SIG-M5 (cell line): ENCODE measurements around the gene SLC39A11.
"Not testable (repeated sequence)": the region's sequence is repeated elsewhere in the genome, so short reads cannot be mapped to it uniquely, and the experiment has no call there.

Source experiments
- DNase-seq: peaks from one replicate; lab custom pipeline; 2025; lab: John Stamatoyannopoulos, UW

The SLC39A11 gene

DNA sequence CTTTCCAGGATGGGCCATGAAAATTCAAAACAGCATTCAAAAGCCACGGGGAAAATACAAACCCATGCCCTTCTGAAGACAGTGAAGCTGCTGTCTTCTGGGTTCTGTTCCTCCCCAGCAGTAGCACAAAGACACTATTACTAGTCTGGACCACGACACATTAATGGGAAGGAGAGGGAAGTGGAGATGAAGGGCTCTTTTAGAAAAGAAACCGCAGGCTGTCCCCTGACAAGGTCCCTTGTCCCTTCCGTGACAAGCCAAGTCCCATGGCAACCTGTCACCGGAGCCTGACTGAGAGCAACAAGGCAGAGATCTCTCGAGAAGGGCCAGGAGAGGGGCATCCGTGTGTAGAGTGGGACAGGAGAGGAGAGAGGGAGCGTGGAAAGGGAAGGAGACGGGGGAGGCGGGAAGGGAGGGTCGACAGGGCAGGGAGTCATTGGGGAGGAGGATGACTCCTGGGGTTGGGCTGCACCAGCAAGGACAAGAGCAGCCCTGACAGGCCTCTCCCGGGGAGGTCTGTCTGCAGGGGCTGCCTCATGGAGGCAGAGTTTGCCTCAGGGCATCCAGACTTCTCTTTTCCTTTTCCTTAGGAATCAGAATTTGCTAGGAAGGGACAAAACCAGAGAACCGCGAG lies 436.2 kb downstream of the SLC39A11 start:
- DNase-seq, result no peak

DNA sequence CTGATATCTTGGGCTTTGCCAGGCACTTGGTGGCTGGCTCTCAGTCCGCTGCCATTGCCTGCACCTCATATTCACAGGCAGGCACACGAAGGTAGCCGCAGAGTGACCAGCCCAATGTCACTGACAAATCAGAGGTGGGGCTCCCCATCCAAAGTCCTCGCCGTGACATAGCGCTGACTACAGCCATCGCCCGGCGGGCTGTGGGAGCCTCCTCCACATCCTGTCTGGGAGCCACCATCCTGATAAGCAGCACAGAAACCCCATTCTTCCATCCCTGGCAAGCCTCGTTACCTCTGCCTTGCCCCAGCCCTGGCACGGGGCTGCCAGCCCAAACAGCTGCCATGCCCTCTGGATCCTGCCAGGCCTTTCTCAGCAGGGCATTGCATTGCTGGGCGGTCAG lies 437.8 kb downstream of the SLC39A11 start:
- DNase-seq, result no peak

DNA sequence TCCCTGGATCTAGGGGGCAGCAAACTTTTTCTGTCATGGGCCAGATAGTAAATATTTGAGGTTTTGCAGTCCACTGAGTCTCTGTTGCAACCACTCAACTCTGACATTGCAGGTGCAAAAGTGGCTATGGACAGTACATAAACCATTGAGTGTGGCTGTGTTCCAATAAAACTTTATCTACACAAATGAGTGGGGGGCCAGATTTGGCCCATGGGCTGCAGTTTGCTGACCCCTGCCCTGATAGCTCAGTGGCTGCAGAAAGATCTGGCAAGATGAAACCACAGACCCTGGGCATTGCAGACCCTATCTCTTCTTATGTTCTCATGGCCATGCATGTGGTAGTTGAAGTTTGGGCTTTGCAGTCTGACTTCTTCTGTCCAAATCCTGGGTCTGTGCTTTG lies 440.5 kb downstream of the SLC39A11 start:
- DNase-seq, result no peak

DNA sequence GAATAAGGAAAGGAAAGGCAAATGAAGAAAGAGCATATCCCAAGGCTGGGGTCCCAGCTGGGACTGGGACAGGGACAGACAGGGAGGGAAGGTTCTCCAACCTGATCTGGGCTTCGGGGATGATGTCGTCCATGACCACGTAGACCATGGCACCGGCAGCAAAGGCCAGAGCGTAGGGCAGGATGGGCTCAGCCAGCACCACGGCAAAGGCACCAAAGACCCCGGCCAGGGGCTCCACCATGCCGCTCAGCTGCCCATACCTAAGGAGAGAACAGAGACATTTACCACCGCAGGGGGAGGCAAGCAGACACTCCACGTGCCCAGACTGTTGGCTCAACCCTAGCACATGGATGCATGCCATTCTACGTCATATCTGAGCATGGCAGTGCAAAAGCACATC lies 443.8 kb downstream of the SLC39A11 start:
- DNase-seq, result no peak

- no peak for DNase-seq
Measured at GRCh38 chr17:72646176-72646575, 446.3 kb downstream of the SLC39A11 start.

GRCh38 chr17:72644492-72644891 lies 448.0 kb downstream of the SLC39A11 start:
- no peak for DNase-seq

DNA sequence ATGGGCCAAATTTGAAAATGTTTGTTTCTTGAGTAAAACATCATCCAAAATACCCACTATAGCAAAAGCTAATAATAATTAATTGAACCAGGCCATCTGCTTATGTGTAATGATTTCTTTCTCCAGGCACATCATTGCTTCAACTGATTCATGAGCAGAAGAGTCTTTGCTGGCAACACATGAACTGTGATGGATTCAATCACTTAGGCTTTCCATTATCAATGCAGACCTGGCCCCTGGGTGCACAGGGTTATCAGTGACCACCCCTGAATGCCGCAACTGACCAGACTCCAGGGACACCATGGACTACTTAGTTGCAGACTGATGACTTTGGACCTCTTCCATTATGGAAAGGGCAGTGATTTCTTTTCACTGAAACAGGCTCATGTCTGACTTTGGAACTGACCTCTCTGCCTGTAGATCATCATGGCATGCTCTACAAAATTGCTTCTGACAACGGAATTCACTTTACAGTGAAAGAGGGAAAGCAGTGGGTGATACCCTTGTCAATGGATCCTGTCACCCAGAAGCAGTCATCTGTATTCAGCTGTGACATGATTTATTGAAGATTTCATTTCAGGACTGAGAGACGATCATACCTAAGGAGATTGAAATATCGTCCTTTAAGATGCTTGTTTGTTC lies 448.8 kb downstream of the SLC39A11 start:
- DNase-seq, result no peak

- DNase-seq, result no peak
Measured at GRCh38 chr17:72642720-72643119, 449.8 kb downstream of the SLC39A11 start.

- no peak for DNase-seq
Measured at GRCh38 chr17:72640415-72641165, 451.9 kb downstream of the SLC39A11 start.

GRCh38 chr17:72639711-72640110 lies 452.8 kb downstream of the SLC39A11 start:
- no peak for DNase-seq

- not testable (repeated sequence) for DNase-seq
Measured at GRCh38 chr17:72638932-72639331, 453.6 kb downstream of the SLC39A11 start.

GRCh38 chr17:72635034-72635635 lies 457.4 kb downstream of the SLC39A11 start:
- no peak for DNase-seq

DNA sequence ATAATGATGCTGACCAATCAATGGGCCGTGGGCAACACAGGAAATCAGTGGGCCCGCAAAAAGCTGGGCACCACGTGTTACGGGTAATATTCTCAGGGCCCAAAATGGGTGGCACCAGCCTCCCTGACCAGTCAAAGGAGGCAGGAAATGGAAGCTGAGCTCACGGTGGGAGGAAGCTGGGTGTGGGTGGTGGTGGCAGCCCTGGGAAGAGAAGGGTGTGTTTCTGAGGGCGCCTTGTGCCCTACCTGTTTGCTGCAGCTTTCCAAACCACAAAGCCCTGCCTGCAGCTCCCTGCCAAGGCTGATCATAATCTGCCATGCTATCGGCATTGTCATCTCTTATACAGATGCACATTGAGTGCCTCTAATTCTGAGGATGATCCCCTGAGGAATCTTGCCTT lies 457.9 kb downstream of the SLC39A11 start:
- no peak for DNase-seq

- DNase-seq, result no peak
Measured at GRCh38 chr17:72631949-72632684, 460.4 kb downstream of the SLC39A11 start.

- DNase-seq, result no peak
Measured at GRCh38 chr17:72631568-72631948, 460.9 kb downstream of the SLC39A11 start.

GRCh38 chr17:72624652-72625051 lies 467.8 kb downstream of the SLC39A11 start:
- no peak for DNase-seq

DNA sequence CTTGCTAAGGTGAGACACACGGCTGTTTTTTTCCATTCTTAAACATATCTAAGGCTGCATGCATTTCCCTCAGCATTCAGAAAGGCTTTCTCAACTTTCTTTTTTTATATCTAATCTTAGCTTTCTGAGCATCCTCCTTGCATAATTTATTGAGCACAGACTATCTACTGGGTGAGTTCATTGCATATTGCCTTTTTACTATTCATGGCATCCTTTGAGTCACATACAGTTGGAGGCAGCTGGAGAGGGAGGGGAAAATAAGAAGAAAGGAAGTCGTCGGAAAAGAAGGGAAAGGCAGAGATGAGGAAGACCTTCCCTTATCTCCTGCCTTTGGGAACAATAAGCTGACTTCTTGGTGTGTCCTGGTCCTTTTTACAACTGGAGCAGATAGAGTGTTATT lies 468.3 kb downstream of the SLC39A11 start:
- no peak for DNase-seq

GRCh38 chr17:72622661-72623433 lies 469.6 kb downstream of the SLC39A11 start:
- DNase-seq, result no peak

- no peak for DNase-seq
Measured at GRCh38 chr17:72619976-72620650, 472.4 kb downstream of the SLC39A11 start.

- DNase-seq, result no peak
Measured at GRCh38 chr17:72618001-72618509, 474.4 kb downstream of the SLC39A11 start.

GRCh38 chr17:72617557-72617956 lies 474.9 kb downstream of the SLC39A11 start:
- DNase-seq, result no peak
